ENCODE measurements around the gene CADM3.

DNA sequence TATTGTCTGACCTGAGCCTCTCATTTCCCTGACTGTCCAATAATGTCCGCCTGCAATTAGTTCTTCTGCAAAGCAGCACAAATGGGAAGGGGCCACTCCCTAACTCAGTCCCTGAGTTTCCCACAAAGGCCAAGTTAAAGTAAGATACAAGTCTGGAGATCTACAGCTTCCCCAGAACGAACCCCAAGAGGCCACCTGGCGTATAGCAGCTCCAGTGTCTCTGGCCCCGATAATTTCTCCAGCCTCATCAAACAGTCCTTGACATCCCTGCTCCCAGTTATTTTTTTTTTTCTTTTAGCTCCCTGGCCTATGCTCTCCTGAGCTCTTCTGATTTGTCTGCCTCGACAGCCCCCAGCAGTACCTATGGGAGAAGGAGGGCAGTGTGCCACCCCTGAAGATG lies 25.1 kb downstream of the CADM3 start:
- TF ChIP-seq, protein P1, sequence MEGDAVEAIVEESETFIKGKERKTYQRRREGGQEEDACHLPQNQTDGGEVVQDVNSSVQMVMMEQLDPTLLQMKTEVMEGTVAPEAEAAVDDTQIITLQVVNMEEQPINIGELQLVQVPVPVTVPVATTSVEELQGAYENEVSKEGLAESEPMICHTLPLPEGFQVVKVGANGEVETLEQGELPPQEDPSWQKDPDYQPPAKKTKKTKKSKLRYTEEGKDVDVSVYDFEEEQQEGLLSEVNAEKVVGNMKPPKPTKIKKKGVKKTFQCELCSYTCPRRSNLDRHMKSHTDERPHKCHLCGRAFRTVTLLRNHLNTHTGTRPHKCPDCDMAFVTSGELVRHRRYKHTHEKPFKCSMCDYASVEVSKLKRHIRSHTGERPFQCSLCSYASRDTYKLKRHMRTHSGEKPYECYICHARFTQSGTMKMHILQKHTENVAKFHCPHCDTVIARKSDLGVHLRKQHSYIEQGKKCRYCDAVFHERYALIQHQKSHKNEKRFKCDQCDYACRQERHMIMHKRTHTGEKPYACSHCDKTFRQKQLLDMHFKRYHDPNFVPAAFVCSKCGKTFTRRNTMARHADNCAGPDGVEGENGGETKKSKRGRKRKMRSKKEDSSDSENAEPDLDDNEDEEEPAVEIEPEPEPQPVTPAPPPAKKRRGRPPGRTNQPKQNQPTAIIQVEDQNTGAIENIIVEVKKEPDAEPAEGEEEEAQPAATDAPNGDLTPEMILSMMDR (IDR thresholded peaks at IDR 0.05) = no peak
- TF ChIP-seq POLR2A (IDR thresholded peaks at IDR 0.05) = no peak

All from right lobe of liver (tissue), 4 donors.